LoVo (cell line): ENCODE data around the gene FBXO45.
"Not testable (repeated sequence)": the region's sequence is repeated elsewhere in the genome, so short reads cannot be mapped to it uniquely, and the experiment has no call there.

Source experiments
- DNase-seq: peaks from one replicate; pipeline ENCODE4 v3.0.0-alpha.2; 2016; ENCODE audit warnings: low spot score

The FBXO45 gene

GRCh38 chr3:196619223-196619622 lies 50.8 kb downstream of the FBXO45 start:
- no peak for DNase-seq

- not testable (repeated sequence) for DNase-seq
Observed at GRCh38 chr3:196619627-196620026, 51.2 kb downstream of the FBXO45 start.

DNA sequence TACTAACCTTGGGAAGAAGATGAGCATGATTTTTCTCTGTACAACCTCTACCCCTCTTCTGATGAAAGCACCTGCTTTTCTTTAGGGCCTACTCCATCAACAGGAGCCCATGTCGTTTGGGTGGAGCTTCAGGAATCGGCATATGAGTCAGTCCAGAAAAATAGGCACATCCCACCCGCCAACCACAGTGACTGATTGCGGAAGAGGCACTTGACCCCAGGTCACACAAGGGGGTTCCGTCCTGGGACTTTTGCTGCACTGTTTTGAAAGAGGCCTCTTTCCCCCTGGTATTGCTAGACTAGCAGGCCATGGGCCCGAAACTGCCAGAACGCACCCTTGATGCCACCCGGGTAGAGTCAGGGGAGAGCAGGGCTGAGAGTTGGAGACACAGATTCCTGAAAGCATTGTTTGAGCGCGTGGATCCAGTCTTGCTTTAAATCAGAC lies 51.7 kb downstream of the FBXO45 start:
- no peak for DNase-seq

- DNase-seq, result no peak
Observed at GRCh38 chr3:196620684-196621083, 52.2 kb downstream of the FBXO45 start.

- no peak for DNase-seq
Observed at GRCh38 chr3:196621611-196622010, 53.2 kb downstream of the FBXO45 start.

DNA sequence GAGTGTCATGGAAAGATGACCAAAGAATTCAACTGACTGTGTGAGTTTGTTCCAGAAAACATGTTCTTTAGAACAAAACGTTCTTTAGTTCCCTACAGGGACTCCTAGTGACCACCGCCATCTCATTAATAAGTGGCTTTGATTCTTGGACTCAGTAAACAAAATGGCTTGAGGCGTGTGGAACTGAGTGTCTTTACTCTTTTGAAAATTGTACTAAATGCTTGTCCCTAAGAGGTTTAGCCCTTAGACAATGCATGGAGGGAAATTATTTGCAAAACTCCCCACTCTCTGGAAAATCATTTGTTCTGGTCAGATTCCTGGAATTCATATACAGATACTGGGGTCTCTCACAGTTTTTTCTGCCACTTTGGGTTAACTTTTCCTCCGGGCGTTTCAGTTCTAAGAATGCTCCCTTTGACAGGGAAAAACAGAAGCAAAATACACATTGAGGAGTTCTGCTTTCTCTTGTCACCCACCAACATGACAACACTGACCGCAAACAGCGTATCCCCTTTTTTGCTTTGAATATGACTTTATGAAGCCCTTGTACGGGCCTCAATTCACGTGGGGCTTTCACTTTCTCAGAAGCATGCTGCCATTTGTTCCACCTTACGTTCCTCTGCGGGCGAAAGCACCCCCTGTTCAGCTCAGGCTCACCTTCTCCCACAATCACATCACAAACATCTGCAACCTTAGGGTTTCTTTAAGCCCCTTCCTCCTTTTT lies 55.8 kb downstream of the FBXO45 start:
- DNase-seq, result no peak

GRCh38 chr3:196624907-196625306 lies 56.4 kb downstream of the FBXO45 start:
- no peak for DNase-seq

GRCh38 chr3:196625331-196625730 lies 56.9 kb downstream of the FBXO45 start:
- DNase-seq, result no peak

DNA sequence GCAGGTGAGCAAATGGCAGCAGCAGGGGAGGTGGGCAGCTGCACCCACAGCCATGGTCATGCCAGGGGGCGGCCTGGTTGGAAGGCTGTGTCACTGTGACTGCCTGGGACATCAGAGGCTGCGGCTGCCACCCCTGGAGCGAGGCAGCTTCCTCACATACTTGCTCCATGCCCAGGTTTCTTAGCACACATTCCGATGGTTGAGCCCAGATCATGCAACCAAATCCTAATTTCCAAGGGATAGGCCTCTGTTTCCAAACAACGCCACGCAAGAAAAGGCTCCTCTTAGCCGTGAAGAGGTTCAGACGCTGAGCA lies 59.4 kb downstream of the FBXO45 start:
- DNase-seq, result no peak

GRCh38 chr3:196629228-196629627 lies 60.8 kb downstream of the FBXO45 start:
- DNase-seq, result no peak

DNA sequence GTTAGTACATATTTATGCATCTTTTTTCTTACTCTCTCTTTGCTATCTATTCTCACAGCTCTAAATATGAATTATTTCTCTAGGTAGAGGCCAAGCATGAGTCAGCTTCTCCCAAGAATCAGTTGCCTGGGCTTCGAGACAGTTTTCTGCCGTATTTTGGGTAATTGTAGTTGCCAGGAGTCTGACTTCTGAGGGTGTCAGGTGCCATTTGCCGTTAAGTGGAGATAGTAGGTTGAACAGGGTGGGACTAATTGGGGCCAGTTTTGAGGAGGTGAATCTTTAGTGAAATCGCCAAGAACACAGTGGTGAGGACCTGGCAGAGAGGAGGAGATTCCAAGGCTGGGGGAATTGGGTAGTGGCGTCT lies 63.2 kb downstream of the FBXO45 start:
- no peak for DNase-seq

GRCh38 chr3:196632046-196632751 lies 63.7 kb downstream of the FBXO45 start:
- DNase-seq, result peak; percentile 86

DNA sequence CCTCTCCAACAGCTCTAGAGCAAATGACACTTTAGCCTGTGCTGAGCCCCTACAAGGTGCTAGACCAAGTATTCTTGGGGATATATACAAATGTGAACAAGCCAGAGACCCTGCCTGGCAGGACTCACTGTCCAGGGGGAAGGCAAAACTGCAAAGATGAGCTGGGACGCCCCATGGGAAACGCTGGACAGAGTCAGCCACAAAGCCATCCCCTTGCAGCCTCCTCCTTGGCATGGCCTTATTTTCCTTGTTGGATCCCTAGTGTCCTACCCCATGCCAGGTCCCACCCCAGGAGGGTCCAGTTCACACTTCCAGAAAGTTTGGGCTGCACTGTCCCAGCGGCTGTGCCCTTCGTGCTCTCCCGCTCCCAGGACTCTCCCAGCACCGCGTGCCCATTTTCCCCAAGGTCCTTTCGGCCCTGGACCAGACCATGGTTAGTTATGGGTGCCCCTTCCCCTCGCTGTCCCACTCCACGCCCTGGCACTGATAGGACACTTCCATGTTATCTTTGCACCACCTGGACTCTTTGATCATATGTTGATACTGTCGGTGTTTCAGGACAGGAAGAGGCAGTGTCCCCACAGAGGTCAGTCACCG lies 65.2 kb downstream of the FBXO45 start:
- DNase-seq, result no peak

- no peak for DNase-seq
Observed at GRCh38 chr3:196634224-196634623, 65.8 kb downstream of the FBXO45 start.

- DNase-seq, result no peak
Observed at GRCh38 chr3:196634829-196635228, 66.4 kb downstream of the FBXO45 start.

- no peak for DNase-seq
Observed at GRCh38 chr3:196636369-196637349, 68.2 kb downstream of the FBXO45 start.

DNA sequence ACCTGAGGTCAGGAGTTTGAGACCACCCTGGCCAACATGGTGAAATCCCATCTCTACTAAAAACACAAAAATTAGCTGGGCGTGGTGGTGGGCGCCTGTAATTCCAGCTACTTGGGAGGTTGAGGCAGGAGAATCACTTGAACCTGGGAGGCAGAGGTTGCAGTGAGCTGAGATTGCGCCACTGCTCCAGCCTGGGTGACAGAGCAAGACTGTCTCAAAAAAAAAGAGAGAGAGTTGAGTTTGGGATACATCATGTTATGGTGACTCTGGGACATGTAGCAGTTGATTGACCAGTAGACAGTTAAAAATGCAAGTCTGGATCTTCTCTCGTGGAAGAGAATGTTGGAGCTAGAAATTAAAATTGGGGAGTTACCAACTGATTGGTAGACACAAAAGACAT lies 69.5 kb downstream of the FBXO45 start:
- DNase-seq, result not testable (repeated sequence)
